HG03135 (cell line): ENCODE measurements around the gene RPS5.
"Not testable (repeated sequence)": the region's sequence is repeated elsewhere in the genome, so short reads cannot be mapped to it uniquely, and the experiment has no call there.

Source experiments
- ATAC-seq: cut with Tn5 transposase; IDR thresholded peaks from one replicate; pipeline ENCODE4 v1.9.1; 2021; ENCODE audit warnings: mild to moderate bottlenecking, moderate library complexity; ENCODE audit not compliant: unreplicated experiment

Gene RPS5

DNA sequence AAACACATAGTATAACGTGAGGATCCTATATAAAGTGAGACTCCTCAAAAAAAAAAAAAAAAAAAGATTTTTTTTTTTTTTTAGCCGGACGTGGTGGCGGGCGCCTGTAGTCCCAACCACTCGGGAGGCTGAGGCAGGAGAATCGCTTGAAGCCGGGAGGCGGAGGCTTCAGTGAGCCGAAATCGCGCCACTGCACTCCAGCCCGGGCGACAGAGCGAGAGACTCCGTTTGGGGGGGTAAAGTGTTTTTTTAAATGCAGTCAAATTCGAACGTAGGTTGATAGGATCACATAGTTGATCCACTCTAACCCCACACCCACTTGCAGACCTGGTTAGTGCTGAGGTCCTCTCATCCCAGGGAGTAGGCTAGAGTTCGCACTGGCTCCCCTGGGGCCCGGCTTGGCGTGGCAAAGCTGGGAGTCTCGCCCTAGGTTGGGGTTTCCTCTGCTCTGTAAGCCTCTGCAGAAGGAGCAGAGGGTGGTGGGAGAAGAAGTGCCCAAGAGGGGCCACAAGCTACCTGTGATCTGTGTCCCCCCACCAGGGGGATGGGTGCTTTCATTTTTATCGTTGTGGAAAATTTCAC is 14.9 kb downstream of the RPS5 start:
- ATAC-seq: no peak

DNA sequence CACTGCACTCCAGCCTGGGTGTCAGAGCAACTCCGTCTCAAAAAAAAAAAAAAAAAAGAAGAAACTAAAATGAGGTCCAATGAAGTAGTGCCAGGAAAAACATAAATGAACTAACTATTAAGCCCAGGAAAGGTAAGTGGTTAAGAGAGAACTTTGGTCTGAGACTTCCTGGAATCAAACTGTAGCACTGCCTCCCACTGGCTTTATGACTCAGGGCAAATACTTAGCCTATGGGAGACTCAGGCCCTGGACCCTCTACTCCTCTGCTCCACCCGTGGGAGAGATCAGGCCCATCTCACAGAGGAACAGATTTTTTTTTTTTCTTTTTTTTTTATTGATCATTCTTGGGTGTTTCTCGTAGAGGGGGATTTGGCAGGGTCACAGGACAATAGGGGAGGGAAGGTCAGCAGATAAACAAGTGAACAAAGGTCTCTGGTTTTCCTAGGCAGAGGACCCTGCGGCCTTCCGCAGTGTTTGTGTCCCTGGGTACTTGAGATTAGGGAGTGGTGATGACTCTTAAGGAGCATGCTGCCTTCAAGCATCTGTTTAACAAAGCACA is 16.9 kb downstream of the RPS5 start:
- ATAC-seq: not testable (repeated sequence)

DNA sequence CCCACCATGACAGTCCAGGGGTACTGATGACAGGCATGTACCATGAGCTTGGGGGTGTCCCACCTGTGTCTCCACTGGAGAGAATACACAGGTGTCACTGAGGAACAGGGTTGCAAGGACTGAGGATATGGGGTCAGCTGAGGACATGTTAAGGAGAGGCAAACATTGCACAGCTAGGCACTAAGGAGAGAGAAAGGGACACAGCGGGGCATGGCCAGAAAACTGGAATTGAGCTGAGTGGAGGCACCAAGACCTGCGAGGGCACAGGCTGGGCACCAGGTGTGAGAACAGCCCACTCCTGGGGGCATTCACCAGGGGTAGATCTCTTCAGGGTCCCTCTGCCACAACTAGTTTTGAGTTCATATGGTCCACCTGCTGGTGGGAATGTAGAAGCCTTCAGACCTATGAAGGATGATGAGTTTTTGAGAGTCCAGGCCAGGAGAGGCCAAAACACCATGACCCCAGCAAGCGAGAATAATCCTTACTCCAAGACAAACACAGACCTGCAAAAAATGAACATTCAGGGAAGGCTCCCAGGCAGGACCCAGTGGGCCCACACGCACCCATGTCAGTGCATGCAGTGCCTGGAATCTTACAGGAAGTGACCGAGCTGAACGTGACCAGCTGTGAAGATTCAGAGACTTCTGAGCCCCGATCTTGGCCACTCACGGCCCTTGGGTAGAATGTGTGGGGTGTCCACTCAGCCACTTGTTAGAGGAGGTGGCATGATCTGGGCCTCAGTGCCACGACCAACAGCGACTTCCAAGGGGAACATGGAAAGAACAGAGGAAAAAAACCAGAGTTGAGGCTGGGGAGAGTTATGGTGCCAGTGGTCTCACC is 20.0 kb downstream of the RPS5 start:
- no peak for ATAC-seq

DNA sequence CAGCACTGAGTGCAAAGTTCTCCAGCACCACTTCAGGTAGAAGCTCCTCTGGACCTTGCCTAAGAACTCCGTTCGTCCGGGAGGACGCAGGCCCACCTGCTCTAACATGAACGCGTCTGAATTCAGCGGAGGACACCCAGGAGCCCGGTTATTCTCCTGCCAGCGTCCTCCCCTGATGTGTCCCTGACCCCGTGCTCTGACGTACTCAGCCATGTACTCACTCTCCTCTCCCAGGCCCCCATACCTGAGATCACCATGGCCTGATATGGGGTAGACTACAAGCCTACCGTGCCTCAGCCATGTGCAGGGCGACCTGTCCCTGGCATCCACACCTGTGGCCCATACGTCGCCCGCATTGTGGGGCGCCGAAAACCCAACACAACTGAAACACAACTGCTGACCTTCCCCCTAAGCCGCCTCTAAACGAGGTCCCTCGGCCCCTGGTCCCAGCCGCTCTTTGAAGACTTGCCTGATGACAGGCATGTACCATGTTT is 20.6 kb downstream of the RPS5 start:
- peak; percentile 2 for ATAC-seq

DNA sequence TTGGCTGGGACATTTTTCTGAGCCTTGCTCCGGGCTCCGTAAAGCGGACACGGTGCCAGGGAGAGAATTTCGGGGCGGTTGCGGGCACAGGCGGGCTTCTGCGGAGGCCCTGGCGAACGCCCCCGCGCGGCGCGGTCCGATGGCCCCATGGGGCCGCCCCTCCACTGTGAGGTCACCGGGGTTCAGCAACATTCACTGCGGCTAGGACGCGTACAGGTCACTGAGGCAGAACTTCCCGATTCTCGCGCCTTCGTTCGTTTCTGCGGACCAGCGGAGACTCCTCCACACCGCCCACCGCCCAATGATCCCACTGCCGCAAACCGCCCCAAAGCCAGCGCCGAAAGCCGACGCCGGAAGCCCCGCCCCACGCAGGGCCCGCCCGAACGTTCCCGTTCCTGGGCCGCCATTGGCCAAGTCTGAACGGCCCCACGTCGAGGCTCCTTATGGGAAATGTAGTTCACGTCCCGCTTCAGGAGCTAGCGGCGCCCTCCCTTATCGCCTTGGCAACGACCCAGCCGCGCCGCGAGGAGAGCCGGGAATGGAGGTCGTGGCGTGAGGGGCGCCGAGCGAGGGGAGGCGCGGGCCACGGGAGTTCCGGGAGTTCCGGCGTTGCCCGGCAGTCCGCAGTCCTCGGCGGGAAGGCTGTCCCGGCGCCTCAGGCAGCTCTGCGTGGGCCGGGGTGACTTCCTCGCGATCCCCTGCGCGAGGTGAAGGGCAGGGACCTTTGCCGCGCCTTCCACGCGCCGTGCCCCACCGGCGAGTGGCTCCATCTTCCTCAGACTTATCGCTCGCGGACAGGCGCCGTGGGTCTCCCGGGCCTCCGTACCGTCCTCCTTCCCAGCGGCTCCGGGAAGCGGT is 21.3 kb downstream of the RPS5 start, which contains the start of gene ZNF584:
ZNF584 (plus strand) TSS at position 498 of the 858 bp plus-strand sequence. CDS start 499 bp downstream, outside the sequence.
- ATAC-seq: peak; percentile 95

DNA sequence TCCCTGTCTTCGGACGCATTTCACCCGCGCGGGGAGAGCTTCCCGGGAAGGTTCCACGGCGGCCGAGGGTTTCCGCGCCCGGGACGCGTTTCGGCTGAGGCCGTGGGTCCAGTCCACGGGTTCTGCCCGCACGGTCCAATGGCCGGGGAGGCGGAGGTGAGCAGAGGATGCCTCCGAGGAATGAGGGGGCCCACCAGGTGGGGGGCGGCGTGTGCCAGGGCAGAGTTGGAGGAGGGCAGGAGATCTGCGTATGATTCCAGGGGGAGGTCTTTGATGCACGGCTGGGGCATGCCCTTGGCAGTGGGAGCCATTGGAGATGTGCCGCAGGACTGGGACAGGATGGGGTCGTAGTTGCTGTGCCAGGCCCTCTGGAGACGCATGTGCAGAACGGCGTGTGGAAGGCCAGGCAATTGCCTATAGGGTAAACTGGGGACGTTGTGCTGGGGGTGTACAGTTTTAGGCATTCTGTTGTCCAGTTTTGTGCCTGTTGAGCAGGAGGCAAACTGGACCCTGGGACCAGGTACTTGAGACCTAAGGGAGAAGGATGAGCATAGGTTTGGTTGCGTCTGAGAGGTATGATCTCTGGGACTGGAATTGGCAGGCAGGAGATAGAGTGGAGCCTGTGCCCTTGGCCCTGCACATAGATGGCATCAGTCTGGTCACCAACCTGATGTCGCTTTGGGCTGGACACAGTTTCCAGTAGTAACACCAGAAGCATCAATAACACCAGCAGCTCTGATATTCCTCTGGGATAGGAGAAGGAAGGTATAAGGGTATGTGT is 22.1 kb downstream of the RPS5 start:
- peak; percentile 7 for ATAC-seq

DNA sequence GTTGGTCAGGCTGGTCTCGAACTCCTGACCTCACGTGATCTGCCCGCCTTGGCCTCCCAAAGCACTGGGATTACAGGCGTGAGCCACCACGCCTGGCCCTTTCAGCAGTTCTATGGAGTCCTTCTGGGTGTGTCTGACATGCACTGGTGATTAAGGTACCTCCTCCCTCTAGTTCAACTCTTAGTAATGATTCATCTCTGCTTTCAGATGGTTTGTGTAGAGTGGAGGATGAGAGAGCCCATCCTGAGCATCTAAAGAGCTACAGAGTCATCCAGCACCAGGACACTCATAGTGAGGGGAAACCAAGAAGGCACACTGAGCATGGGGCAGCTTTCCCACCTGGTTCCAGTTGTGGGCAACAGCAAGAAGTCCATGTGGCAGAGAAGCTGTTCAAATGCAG is 29.5 kb downstream of the RPS5 start:
- no peak for ATAC-seq

DNA sequence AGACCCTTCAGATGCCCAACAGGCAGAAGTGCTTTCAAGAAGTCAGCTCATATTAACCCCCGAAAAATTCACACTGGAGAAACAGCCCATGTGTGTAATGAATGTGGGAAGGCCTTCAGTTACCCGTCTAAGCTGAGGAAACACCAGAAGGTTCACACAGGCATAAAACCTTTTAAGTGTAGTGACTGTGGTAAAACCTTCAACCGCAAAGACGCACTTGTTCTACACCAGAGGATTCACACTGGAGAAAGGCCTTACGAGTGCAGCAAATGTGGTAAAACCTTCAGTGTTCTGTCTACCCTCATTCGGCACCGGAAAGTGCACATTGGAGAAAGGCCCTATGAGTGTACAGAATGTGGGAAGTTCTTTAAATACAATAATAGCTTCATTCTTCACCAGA is 30.0 kb downstream of the RPS5 start:
- ATAC-seq: no peak

DNA sequence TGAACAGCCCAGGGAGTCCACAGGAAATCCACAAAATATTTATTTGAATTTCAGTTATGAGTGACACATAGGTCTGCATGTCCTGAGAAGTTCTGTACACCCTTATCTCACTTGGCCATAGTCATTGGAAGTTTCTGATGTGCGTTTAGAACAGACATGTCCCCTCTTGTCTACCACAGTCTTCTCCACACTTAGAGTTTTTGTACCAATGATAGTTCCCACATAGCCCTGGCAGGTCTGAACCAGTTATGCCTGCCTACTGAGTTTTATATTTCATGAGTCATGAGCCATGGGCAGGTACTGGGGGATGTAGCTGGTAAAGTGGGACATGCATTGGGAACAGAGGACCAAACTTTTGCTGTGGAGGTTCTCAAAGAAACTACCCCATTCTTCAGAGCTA is 41.5 kb downstream of the RPS5 start:
- ATAC-seq: no peak

DNA sequence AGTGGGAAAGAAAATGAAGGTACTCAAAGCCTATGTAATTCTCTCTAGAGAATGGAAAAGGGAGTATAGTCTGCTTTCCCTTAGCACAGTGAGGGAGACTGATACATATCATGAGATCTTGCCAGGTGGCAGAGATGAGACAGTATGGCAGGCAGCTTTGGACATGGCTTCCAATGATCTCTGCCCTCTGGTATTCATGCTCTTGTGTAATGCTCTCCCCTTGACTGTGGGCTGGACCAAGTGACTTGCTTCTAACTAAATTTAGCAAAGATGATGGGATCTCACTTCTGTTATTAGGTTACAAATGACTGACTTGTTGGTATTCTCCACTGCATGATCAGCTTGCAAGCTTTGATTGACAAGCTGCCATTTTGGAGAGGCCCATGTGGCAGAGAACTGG is 42.7 kb downstream of the RPS5 start:
- ATAC-seq: no peak

DNA sequence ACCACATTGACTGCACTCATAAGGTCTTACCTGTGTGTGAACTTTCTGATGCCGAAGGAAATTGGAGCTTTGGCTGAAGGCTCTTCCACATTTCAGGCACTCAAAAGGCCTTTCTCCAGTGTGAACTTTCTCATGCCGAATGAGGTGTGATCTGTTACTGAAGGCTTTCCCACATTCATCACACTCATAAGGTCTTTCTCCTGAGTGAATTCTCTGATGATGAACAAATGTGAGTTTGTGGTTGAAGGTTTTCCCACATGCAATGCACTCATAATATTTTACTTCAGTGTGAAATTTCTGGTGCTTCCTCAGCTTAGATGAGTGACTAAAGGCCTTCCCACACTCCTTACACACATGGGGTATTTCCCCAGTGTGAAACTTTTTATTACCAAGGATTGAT is 47.1 kb downstream of the RPS5 start:
- no peak for ATAC-seq

DNA sequence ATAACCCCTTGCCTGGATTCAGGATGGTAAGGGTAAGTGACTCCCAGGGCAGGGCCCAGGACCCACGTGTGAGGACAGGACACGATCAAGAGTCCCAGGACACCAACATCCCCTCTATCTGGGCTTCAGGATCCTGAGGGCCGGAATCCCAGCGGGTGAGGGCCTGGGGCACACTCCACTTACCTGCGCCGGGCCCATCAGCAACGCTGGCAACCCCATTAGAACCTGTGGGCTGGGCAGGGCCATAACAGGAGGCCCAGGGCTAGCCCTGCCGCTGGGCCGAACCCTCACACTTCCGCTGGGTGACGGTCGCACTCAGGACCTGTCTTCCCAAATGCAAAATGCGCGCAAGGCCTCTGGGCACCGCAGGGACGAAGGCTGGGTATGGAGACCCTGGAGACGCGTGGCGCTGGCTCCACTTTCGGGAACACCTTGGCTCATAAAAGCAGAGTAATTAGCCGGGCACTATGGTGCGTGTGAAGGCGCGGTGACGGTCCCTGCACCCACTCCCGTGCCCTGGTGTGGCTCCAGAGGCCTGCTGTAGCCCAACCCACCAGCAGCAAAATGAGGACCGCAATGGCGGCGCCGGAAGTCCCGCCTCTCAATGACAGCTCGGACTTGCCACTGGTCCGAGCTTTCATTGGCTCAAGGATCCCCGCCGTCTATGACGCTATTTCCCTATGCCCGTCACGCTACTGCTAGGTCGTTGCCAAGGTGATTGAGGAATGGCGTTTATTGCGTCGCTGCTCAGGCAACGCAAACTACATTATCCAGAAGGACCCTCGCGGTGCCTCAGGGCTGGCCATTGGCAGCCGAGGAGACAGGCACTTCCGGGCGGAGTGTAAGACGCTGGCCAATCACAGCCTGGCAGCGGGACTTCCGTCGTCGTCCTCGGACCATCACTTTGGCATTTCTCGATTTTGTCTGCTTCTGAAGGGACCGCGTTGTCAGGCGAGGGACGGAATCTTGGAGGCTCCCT is 52.8 kb downstream of the RPS5 start, which contains the start of gene ZNF132:
ZNF132 (minus strand) TSS at position 578 of the 979 bp plus-strand sequence; CDS start at position 246, 332 bp downstream.
- ATAC-seq: peak; percentile 94

DNA sequence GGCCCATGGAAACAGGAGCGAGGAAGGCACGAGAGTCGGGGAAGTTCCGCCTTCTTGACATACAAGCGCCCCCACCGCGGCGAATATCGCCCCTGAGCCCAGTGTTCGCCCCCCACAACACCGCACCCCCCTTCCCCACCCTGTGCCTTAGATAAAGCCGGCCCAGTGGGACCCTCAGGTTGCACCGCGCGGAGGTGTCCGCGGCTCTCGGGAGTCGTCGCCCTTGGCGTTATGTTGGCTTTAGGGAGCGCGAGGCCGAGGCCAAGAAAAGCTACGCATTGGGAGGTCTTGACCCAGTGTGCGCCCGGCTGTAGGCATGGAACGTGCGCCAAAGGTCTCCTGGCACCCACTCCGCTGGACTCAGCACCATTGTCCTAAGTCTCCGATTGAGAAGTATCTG is 53.5 kb downstream of the RPS5 start:
- no peak for ATAC-seq

DNA sequence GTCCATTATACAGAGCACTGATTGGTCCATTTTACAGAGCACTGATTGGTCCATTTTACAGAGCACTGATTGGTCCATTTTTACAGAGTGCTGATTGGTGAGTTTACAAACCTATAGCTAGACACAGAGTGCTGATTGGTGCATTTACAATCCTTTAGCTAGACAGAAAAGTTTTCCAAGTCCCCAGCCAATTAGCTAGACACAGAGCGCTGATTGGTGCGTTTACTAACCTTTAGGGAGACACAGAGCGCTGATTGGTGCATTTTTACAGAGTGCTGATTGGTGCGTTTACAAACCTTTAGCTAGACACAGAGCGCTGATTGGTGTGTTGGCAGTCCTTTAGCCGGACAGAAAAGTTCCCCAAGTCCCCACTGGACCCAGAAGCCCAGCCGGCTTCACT is 55.9 kb downstream of the RPS5 start:
- not testable (repeated sequence) for ATAC-seq
